ENCODE results near the gene SKIC2.

Gene SKIC2

DNA sequence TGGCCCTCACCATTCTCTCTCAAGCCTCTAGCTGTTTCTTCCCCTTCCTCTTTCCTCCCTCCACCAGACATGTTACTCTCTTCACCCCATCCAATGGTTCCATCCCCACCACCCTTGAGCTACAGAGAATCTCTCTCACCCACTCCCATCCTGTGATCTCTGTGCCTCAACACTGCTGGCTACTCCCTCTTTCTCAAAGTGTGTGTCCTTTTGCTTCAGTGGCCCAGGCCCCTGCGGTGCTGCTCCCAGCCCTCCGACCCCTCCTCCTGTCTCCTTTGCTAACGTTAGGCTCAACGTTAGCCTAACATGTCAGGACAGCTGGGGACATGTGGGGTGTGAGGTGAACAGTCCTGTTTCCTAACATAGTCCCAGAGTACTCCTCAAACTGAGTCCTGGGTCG, 6.1 kb upstream of the SKIC2 start:
- Histone ChIP-seq H3K4me1 (ENCODE audit: control insufficient read depth, insufficient read depth, low read length) (peaks cover 3% of the 10 kb centered on the region), H3K4me3 (ENCODE audit: insufficient read depth, low read depth, low read length) (no peak overlapping the region), H3K36me3 (ENCODE audit: control insufficient read depth, insufficient read depth, low read length) (peaks cover 34% of the 10 kb centered on the region), H3K27ac (ENCODE audit: insufficient read depth, low read depth, low read length, poor library complexity, severe bottlenecking) (no peak overlapping the region), H3K27me3 (ENCODE audit: control insufficient read depth, insufficient read depth, low read length, poor library complexity, severe bottlenecking) (no peaks in the 10 kb centered on the region), H3K9me3 (ENCODE audit: control insufficient read depth, low read length) (no peaks in the 10 kb centered on the region)
- WGBS, 2 experiments = 81 to 89% methylated on average over 5 of the region's 5 CpGs

DNA sequence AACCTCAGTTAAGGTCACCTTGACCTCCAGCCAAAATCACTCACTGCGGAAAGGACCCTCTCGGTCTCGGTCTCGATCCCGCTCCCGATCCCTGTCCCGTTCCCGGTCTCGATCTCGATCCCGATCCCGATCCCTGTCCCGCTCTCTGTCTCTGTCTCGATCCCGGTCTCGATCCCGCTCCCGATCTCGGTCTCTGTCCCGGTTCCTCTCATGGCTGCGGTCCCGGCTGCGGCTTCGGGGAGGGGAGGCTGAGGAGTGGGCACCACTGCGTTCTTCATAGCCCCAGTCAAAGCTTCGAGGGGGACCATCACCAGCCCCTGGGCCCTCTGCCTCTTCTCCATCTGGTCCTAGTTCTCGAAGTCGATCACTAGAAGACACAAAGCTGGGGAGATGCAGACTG, 4.5 kb upstream of the SKIC2 start:
- H3K4me3 ChIP-seq (ENCODE audit: insufficient read depth, low read depth, low read length) = no peak overlapping the region
- H3K27ac ChIP-seq (ENCODE audit: insufficient read depth, low read depth, low read length, poor library complexity, severe bottlenecking) = no peak overlapping the region
- no peaks in the 10 kb centered on the region for H3K9me3 ChIP-seq (ENCODE audit: control insufficient read depth, low read length)
- no peaks in the 10 kb centered on the region for H3K27me3 ChIP-seq (ENCODE audit: control insufficient read depth, insufficient read depth, low read length, poor library complexity, severe bottlenecking)
- H3K4me1 ChIP-seq (ENCODE audit: control insufficient read depth, insufficient read depth, low read length) = peaks cover 7% of the 10 kb centered on the region
- H3K36me3 ChIP-seq (ENCODE audit: control insufficient read depth, insufficient read depth, low read length) = peaks cover 34% of the 10 kb centered on the region
- 96% methylated on average over 28 of the region's 28 CpGs for WGBS, 2 experiments

DNA sequence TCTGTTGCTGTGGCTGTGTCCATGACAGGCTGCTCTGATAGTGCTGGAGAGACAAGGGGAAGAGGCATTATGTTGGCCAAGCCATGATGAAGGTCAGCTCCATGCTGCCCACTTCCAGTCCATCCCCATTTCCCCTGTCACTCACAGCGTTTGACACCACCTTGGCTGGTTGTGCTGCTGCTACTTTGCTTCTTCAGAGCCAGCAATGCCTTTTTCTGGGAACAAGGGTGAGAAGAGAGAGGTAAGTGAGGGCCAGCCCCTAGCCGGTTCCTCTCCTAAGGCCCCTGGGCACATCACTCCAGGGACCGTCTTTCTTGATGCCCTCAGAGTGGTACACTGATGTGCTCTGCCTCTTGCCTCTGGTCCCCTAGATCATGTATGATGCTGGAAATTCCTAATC, 2.2 kb upstream of the SKIC2 start:
- Histone ChIP-seq H3K36me3 (ENCODE audit: control insufficient read depth, insufficient read depth, low read length) (peaks cover 34% of the 10 kb centered on the region), H3K27ac (ENCODE audit: insufficient read depth, low read depth, low read length, poor library complexity, severe bottlenecking) (no peak overlapping the region), H3K4me1 (ENCODE audit: control insufficient read depth, insufficient read depth, low read length) (peaks cover 11% of the 10 kb centered on the region), H3K27me3 (ENCODE audit: control insufficient read depth, insufficient read depth, low read length, poor library complexity, severe bottlenecking) (no peaks in the 10 kb centered on the region), H3K9me3 (ENCODE audit: control insufficient read depth, low read length) (no peaks in the 10 kb centered on the region), H3K4me3 (ENCODE audit: insufficient read depth, low read depth, low read length) (no peak overlapping the region)
- 97 to 98% methylated on average over 3 of the region's 3 CpGs for WGBS, 2 experiments

DNA sequence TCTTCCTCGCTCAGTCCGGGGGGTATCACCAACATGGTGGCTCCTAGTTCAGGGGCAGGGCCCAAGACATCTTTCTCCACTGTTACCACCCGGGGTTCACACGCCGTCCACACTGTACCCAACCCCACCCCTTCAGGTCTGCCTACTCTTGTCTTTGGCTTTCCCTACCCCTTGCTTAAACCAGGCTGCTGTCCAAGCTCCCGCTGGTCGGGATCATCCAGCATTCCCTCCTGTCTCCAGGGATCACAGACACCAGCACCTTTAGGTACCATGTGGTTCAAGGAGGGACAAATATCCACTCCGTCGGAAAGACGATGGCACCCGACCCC, 599 bp upstream of the SKIC2 start:
- WGBS, 2 experiments = 9 to 12% methylated on average over 11 of the region's 11 CpGs
- H3K36me3 ChIP-seq (ENCODE audit: control insufficient read depth, insufficient read depth, low read length) = peaks cover 43% of the 10 kb centered on the region
- H3K27ac ChIP-seq (ENCODE audit: insufficient read depth, low read depth, low read length, poor library complexity, severe bottlenecking) = no peak overlapping the region

DNA sequence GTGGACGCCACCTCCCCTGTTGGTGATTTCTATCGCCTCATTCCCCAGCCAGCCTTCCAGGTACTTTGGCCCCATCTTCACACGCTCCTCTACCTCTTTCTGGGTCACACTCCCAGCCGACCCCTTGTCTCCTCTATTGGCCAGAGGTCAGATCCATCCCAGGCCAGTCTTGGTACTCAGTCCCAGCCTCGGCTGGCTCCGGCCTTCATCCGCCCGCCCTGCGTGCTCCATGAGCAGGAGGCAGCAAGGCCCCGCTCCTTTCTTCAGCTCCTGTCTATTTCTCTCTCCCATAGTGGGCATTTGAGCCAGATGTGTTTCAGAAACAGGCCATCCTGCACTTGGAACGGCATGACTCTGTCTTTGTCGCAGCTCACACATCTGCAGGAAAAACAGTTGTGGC, 2.6 kb downstream of the SKIC2 start:
- Histone ChIP-seq H3K27ac (ENCODE audit: insufficient read depth, low read depth, low read length, poor library complexity, severe bottlenecking) (no peak overlapping the region), H3K36me3 (ENCODE audit: control insufficient read depth, insufficient read depth, low read length) (peaks cover 45% of the 10 kb centered on the region), H3K27me3 (ENCODE audit: control insufficient read depth, insufficient read depth, low read length, poor library complexity, severe bottlenecking) (no peaks in the 10 kb centered on the region), H3K4me1 (ENCODE audit: control insufficient read depth, insufficient read depth, low read length) (peaks cover 11% of the 10 kb centered on the region), H3K9me3 (ENCODE audit: control insufficient read depth, low read length) (no peaks in the 10 kb centered on the region), H3K4me3 (ENCODE audit: insufficient read depth, low read depth, low read length) (no peak overlapping the region)
- WGBS, 2 experiments = 91% methylated on average over 12 of the region's 12 CpGs

More for the DNA sequence above, 599 bp upstream of the SKIC2 start:
- Histone ChIP-seq H3K9me3 (ENCODE audit: control insufficient read depth, low read length) (no peaks in the 10 kb centered on the region), H3K4me1 (ENCODE audit: control insufficient read depth, insufficient read depth, low read length) (peaks cover 11% of the 10 kb centered on the region), H3K27me3 (ENCODE audit: control insufficient read depth, insufficient read depth, low read length, poor library complexity, severe bottlenecking) (no peaks in the 10 kb centered on the region), H3K4me3 (ENCODE audit: insufficient read depth, low read depth, low read length) (peak overlapping the region; percentile 94)

DNA sequence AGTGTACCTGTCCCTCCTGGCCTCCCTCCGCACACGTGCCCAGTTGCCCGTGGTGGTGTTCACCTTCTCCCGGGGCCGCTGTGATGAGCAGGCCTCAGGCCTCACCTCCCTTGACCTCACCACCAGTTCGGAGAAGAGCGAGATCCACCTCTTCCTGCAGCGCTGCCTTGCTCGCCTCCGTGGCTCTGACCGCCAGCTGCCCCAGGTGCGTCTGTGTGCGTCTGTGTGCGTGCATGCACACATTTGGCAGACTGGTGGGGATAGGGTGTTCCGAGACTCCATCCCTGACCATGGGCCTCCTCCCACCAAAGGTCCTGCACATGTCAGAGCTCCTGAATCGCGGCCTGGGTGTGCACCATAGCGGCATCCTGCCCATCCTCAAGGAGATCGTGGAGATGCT, 4.9 kb downstream of the SKIC2 start:
- 96 to 97% methylated on average over 19 of the region's 19 CpGs for WGBS, 2 experiments
- Histone ChIP-seq H3K4me3 (ENCODE audit: insufficient read depth, low read depth, low read length) (no peak overlapping the region), H3K27me3 (ENCODE audit: control insufficient read depth, insufficient read depth, low read length, poor library complexity, severe bottlenecking) (no peaks in the 10 kb centered on the region), H3K4me1 (ENCODE audit: control insufficient read depth, insufficient read depth, low read length) (peaks cover 5% of the 10 kb centered on the region), H3K9me3 (ENCODE audit: control insufficient read depth, low read length) (no peaks in the 10 kb centered on the region), H3K27ac (ENCODE audit: insufficient read depth, low read depth, low read length, poor library complexity, severe bottlenecking) (no peak overlapping the region), H3K36me3 (ENCODE audit: control insufficient read depth, insufficient read depth, low read length) (peaks cover 58% of the 10 kb centered on the region)

DNA sequence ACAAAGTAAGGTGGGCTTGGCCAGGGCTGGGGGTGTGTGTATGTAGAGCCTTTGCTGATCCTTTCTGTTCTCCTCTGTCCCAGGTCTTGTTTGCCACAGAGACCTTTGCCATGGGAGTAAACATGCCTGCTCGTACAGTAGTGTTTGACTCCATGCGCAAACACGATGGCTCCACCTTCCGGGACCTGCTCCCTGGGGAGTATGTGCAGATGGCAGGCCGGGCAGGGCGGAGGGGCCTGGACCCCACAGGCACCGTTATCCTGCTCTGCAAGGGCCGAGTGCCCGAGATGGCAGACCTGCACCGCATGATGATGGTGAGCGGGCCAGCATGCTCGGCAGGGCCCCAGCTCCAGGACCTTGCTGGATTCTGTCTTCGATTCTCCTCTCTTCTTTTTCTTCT, 6.7 kb downstream of the SKIC2 start:
- H3K27ac ChIP-seq (ENCODE audit: insufficient read depth, low read depth, low read length, poor library complexity, severe bottlenecking) = no peak overlapping the region
- H3K27me3 ChIP-seq (ENCODE audit: control insufficient read depth, insufficient read depth, low read length, poor library complexity, severe bottlenecking) = no peaks in the 10 kb centered on the region
- H3K4me3 ChIP-seq (ENCODE audit: insufficient read depth, low read depth, low read length) = no peak overlapping the region
- WGBS, 2 experiments = 95 to 96% methylated on average over 13 of the region's 13 CpGs
- no peaks in the 10 kb centered on the region for H3K9me3 ChIP-seq (ENCODE audit: control insufficient read depth, low read length)
- peaks cover 71% of the 10 kb centered on the region for H3K36me3 ChIP-seq (ENCODE audit: control insufficient read depth, insufficient read depth, low read length)
- peaks cover under 1% of the 10 kb centered on the region for H3K4me1 ChIP-seq (ENCODE audit: control insufficient read depth, insufficient read depth, low read length)

DNA sequence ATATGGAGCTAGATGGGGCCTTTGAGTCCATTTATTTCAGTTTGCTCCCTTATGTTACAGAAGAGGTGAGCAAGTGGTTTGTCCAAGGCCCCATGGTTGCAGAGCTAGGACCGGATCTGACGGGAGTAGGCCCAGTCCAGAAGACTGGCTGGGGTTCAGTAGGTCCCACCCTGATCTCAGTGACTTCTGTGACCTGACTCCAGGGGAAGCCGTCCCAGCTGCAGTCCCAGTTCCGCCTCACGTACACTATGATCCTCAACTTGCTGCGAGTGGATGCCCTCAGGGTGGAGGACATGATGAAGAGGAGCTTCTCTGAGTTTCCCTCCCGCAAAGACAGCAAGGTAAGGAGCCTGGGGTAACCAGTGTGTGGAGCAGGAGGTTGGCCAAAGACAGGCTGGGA, 7.5 kb downstream of the SKIC2 start:
- Histone ChIP-seq H3K27me3 (ENCODE audit: control insufficient read depth, insufficient read depth, low read length, poor library complexity, severe bottlenecking) (no peaks in the 10 kb centered on the region), H3K27ac (ENCODE audit: insufficient read depth, low read depth, low read length, poor library complexity, severe bottlenecking) (no peak overlapping the region), H3K9me3 (ENCODE audit: control insufficient read depth, low read length) (no peaks in the 10 kb centered on the region), H3K4me3 (ENCODE audit: insufficient read depth, low read depth, low read length) (no peak overlapping the region), H3K36me3 (ENCODE audit: control insufficient read depth, insufficient read depth, low read length) (peaks cover 69% of the 10 kb centered on the region), H3K4me1 (ENCODE audit: control insufficient read depth, insufficient read depth, low read length) (peaks cover 7% of the 10 kb centered on the region)
- WGBS, 2 experiments = 94 to 95% methylated on average over 7 of the region's 7 CpGs

DNA sequence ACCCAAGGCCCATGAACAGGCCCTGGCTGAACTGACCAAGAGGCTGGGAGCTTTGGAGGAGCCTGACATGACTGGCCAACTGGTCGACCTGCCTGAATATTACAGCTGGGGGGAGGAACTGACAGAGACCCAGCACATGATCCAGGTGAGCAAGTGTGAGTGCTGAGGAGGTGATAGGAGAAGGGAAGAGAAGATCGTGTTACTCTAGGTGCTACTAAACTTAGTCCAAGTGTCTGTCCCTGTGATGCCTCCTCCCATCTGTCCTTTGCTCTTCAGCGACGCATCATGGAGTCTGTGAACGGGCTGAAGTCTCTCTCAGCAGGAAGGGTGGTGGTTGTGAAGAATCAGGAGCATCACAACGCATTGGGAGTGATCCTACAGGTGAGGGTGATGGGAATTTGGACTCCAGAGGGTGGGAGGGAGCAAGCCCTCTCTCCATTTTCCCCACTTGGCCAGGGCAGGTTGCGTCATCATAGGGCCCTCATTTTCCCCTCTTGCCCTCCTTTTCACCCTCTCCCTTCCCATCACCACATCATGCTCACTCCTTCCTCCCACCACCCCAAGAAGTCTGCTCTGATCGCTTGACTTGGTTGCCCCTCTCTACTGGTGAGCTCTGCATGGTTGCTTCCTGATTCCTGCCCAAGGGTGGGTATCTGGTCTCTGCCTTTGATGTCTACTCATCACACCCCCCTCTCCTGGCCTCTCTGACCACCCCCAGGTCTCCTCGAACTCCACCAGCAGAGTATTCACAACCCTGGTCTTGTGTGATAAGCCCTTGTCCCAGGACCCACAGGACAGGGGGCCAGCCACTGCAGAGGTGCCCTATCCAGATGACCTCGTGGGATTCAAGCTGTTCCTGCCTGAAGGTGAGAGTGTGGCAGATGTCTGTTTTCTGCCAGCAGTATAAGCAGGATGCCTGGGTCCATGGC, 8.3 kb downstream of the SKIC2 start:
- Histone ChIP-seq H3K9me3 (ENCODE audit: control insufficient read depth, low read length) (no peaks in the 10 kb centered on the region), H3K4me3 (ENCODE audit: insufficient read depth, low read depth, low read length) (no peak overlapping the region), H3K36me3 (ENCODE audit: control insufficient read depth, insufficient read depth, low read length) (peaks cover 62% of the 10 kb centered on the region), H3K27me3 (ENCODE audit: control insufficient read depth, insufficient read depth, low read length, poor library complexity, severe bottlenecking) (no peaks in the 10 kb centered on the region), H3K4me1 (ENCODE audit: control insufficient read depth, insufficient read depth, low read length) (peaks cover 7% of the 10 kb centered on the region), H3K27ac (ENCODE audit: insufficient read depth, low read depth, low read length, poor library complexity, severe bottlenecking) (no peak overlapping the region)
- 92 to 95% methylated on average over 10 of the region's 10 CpGs for WGBS, 2 experiments

DNA sequence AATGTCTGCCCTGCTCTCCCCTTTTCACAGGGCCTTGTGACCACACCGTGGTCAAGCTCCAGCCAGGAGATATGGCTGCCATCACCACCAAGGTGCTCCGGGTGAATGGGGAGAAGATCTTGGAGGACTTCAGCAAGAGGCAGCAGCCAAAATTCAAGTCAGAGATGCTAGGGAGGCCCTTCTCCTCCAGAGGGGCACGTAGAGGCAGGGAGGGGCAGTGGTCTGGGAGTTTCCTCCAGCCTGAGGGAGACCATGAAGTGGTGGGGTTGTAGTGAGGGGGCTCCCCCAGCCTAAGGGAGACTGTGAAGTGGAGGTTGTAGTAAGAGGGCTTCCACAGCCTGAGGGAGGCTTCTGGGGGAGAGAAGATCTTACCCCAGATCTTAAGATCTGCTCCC, 8.9 kb downstream of the SKIC2 start:
- H3K4me1 ChIP-seq (ENCODE audit: control insufficient read depth, insufficient read depth, low read length) = peaks cover 7% of the 10 kb centered on the region
- 92 to 94% methylated on average over 3 of the region's 3 CpGs for WGBS, 2 experiments
- no peaks in the 10 kb centered on the region for H3K27me3 ChIP-seq (ENCODE audit: control insufficient read depth, insufficient read depth, low read length, poor library complexity, severe bottlenecking)
- H3K27ac ChIP-seq (ENCODE audit: insufficient read depth, low read depth, low read length, poor library complexity, severe bottlenecking) = no peak overlapping the region
- H3K36me3 ChIP-seq (ENCODE audit: control insufficient read depth, insufficient read depth, low read length) = peaks cover 55% of the 10 kb centered on the region
- H3K4me3 ChIP-seq (ENCODE audit: insufficient read depth, low read depth, low read length) = no peak overlapping the region
- no peaks in the 10 kb centered on the region for H3K9me3 ChIP-seq (ENCODE audit: control insufficient read depth, low read length)
